H9 (cell line): ENCODE data around the gene SLC35F3. TPM values are rescaled to one million over a fixed set of nuclear protein-coding genes. Genes with fewer than 3 reads are reported as not detected.

Source experiments
- DNase-seq: peaks from one replicate; pipeline ENCODE4 v3.0.0-alpha.2; 2017
- H2AFZ ChIP-seq: one replicate; pipeline ENCODE4 v1.6.1; 2013; ENCODE audit warnings: mild to moderate bottlenecking, low read length, control low read depth, moderate library complexity
- H2AK5ac ChIP-seq: 2 replicates; pipeline ENCODE4 v1.6.1; 2013; ENCODE audit warnings: low read length, control low read depth, mixed read lengths; ENCODE audit not compliant: insufficient read length
- H2BK120ac ChIP-seq: one replicate; pipeline ENCODE4 v1.6.1; 2013; ENCODE audit warnings: low read depth, mild to moderate bottlenecking, low read length, control low read depth, inconsistent platforms; ENCODE audit not compliant: poor library complexity, severe bottlenecking
- H2BK12ac ChIP-seq: 2 replicates; pipeline ENCODE4 v1.6.1; 2013; ENCODE audit warnings: low read length, control low read depth, mixed read lengths, low read depth; ENCODE audit not compliant: insufficient read length
- H2BK15ac ChIP-seq: 2 replicates; pipeline ENCODE4 v1.6.1; 2013; ENCODE audit warnings: low read depth, low read length, control low read depth
- H2BK20ac ChIP-seq: one replicate; pipeline ENCODE4 v1.6.1; 2013; ENCODE audit warnings: low read depth, mild to moderate bottlenecking, low read length, control low read depth, inconsistent platforms; ENCODE audit not compliant: poor library complexity, severe bottlenecking
- H2BK5ac ChIP-seq: 2 replicates; pipeline ENCODE4 v1.6.1; 2013; ENCODE audit warnings: low read length, control low read depth, mixed read lengths; ENCODE audit not compliant: insufficient read length
- H3K14ac ChIP-seq: 2 replicates; pipeline ENCODE4 v1.6.1; 2013; ENCODE audit warnings: low read length, control low read depth; ENCODE audit not compliant: insufficient read depth
- H3K18ac ChIP-seq: 2 replicates; pipeline ENCODE4 v1.6.1; 2013; ENCODE audit warnings: low read depth, mild to moderate bottlenecking, mixed read lengths, low read length, control low read depth; ENCODE audit not compliant: insufficient read length
- H3K23ac ChIP-seq: 2 replicates; pipeline ENCODE4 v1.6.1; 2013; ENCODE audit warnings: low read length, control low read depth, mixed read lengths, low read depth; ENCODE audit not compliant: insufficient read length
- H3K23me2 ChIP-seq: 2 replicates; pipeline ENCODE4 v1.6.1; 2013; ENCODE audit warnings: low read depth, mild to moderate bottlenecking, mixed read lengths, low read length, control low read depth; ENCODE audit not compliant: insufficient read length, poor library complexity, severe bottlenecking
- H3K27ac ChIP-seq: 2 replicates; pipeline ENCODE4 v1.5.1; 2013; ENCODE audit warnings: low read length, control low read depth, mixed read lengths, low read depth; ENCODE audit not compliant: insufficient read length
- H3K27me3 ChIP-seq: 2 replicates; pipeline ENCODE4 v1.6.1; 2013; ENCODE audit warnings: low read length, control low read depth, inconsistent platforms; ENCODE audit not compliant: insufficient read depth
- H3K4ac ChIP-seq: 2 replicates; pipeline ENCODE4 v1.6.1; 2013; ENCODE audit warnings: low read depth, mild to moderate bottlenecking, control low read depth, inconsistent platforms, low read length, moderate library complexity
- H3K4me1 ChIP-seq: 2 replicates; pipeline ENCODE4 v1.6.1; 2013; ENCODE audit warnings: low read length, control low read depth, inconsistent platforms; ENCODE audit not compliant: insufficient read depth
- H3K4me2 ChIP-seq: 2 replicates; pipeline ENCODE4 v1.6.1; 2013; ENCODE audit warnings: low read length, control low read depth, mixed read lengths; ENCODE audit not compliant: insufficient read length, insufficient read depth
- H3K56ac ChIP-seq: 2 replicates; pipeline ENCODE4 v1.6.1; 2013; ENCODE audit warnings: low read depth, mild to moderate bottlenecking, mixed read lengths, low read length, control low read depth; ENCODE audit not compliant: insufficient read length
- H3K79me1 ChIP-seq: 2 replicates; pipeline ENCODE4 v1.6.1; 2013; ENCODE audit warnings: low read depth, mild to moderate bottlenecking, moderate library complexity, low read length, control low read depth, inconsistent platforms; ENCODE audit not compliant: insufficient read depth, poor library complexity, severe bottlenecking
- H3K79me2 ChIP-seq: 2 replicates; pipeline ENCODE4 v1.6.1; 2013; ENCODE audit warnings: low read length, control low read depth, inconsistent platforms; ENCODE audit not compliant: insufficient read depth
- H3K9ac ChIP-seq: 2 replicates; pipeline ENCODE4 v1.6.1; 2013; ENCODE audit warnings: low read length, control low read depth, mixed read lengths; ENCODE audit not compliant: insufficient read length; ENCODE audit errors: extremely low read depth
- H3K9me3 ChIP-seq: one replicate; pipeline ENCODE4 v1.6.1; 2013; ENCODE audit warnings: low read depth, low read length, inconsistent platforms; ENCODE audit not compliant: control insufficient read depth
- H3T11ph ChIP-seq: one replicate; pipeline ENCODE4 v1.6.1; 2013; ENCODE audit warnings: mild to moderate bottlenecking, low read length, control low read depth, inconsistent platforms
- H4K20me1 ChIP-seq: one replicate; pipeline ENCODE4 v1.6.1; 2013; ENCODE audit not compliant: control insufficient read depth, insufficient read length, insufficient read depth
- H4K5ac ChIP-seq: 2 replicates; pipeline ENCODE4 v1.6.1; 2013; ENCODE audit warnings: low read depth, mild to moderate bottlenecking, mixed read lengths, low read length, control low read depth; ENCODE audit not compliant: insufficient read length
- H4K8ac ChIP-seq: replicated peaks from 2 replicates; pipeline ENCODE4 v1.6.1; 2013; ENCODE audit warnings: low read length, control low read depth, mixed read lengths, low read depth; ENCODE audit not compliant: insufficient read length
- H4K91ac ChIP-seq: 2 replicates; pipeline ENCODE4 v1.6.1; 2013; ENCODE audit warnings: low read depth, mild to moderate bottlenecking, moderate library complexity, mixed read lengths, low read length, control low read depth; ENCODE audit not compliant: insufficient read length
- H3K27ac Mint-ChIP-seq, 3 experiments: 2 replicates in 2 of 3; 3 replicates in 1 of 3; pipeline ENCODE4 v1.8.0; 2020 to 2021; ENCODE audit warnings: mixed read lengths in 3 of 3, mild to moderate bottlenecking in 1 of 3, moderate library complexity in 1 of 3
- H3K27me3 Mint-ChIP-seq: 2 replicates; pipeline ENCODE4 v1.8.0; 2021; ENCODE audit warnings: low read depth, mild to moderate bottlenecking, moderate library complexity, mixed read lengths
- H3K36me3 Mint-ChIP-seq, 3 experiments: 2 replicates in 2 of 3; 3 replicates in 1 of 3; pipeline ENCODE4 v1.8.0; 2020 to 2021; ENCODE audit warnings: low read depth in 3 of 3, mixed read lengths in 3 of 3; ENCODE audit not compliant: insufficient read depth in 1 of 3
- H3K4me1 Mint-ChIP-seq, 2 experiments: 2 replicates each; pipeline ENCODE4 v1.8.0; 2020; ENCODE audit warnings: mixed read lengths in 2 of 2
- H3K4me3 Mint-ChIP-seq, 2 experiments: 2 replicates in 1 of 2; 3 replicates in 1 of 2; pipeline ENCODE4 v1.8.0; 2020 to 2021; ENCODE audit warnings: mild to moderate bottlenecking in 2 of 2, mixed read lengths in 2 of 2, moderate library complexity in 1 of 2
- H3K9me3 Mint-ChIP-seq, 2 experiments: 2 replicates in 1 of 2; 3 replicates in 1 of 2; pipeline ENCODE4 v1.8.0; 2020; ENCODE audit warnings: mild to moderate bottlenecking in 2 of 2, mixed read lengths in 2 of 2, moderate library complexity in 1 of 2
- WGBS: extraction: QIAGEN DNeasy Blood & Tissue Kit; methylation state at CpG from one replicate; pipeline ENCODE4 v1.1.7; 2013; ENCODE audit warnings: missing lambda C conversion rate, low lambda C conversion rate, mixed read lengths; ENCODE audit not compliant: insufficient read length; ENCODE audit errors: extremely low coverage; 5-methylcytosine and 5-hydroxymethylcytosine counted together
- total RNA-seq: library from RNA; stranded (reverse); gene quantifications from 2 replicates; pipeline ENCODE4 v1.2.1, GENCODE V29; 2021
- TF ChIP-seq, protein P1 (sequence below): fragments of 200-600 bp; sonication (generic); conservative IDR thresholded peaks from 3 replicates; pipeline ENCODE4 v1.8.0; 2021; ENCODE audit warnings: antibody characterized with exemption, mild to moderate bottlenecking

The SLC35F3 gene
- total RNA-seq, 1 experiment from 2014 or later = 0.81 TPM

DNA sequence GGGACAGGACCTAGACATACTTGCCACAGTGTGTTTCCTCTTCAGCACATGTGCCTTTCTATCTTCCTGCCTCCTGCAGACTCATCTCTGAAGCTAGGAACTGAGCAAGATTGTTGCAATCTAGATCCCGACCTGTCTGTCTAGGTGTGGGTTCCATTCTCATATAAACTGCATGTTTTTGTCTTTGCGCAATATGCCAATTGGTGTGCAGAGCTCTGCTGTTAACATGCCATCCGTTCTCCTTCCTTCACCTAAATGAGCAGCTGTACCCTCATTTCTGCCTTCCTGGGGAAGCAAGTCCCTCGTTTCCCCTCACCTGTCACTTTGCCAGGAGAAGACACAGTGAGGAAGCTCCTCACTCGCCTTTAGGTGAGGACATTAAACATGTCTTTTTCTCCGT lies 55.5 kb downstream of the SLC35F3 start:
- Histone ChIP-seq H2BK15ac (no peak overlapping the region), H3K23me2 (no peaks in the 10 kb centered on the region), H3K23ac (no peak overlapping the region), H3T11ph (no peak overlapping the region), H3K56ac (no peak overlapping the region), H4K5ac (no peak overlapping the region), H3K4me1 (peaks cover 2% of the 10 kb centered on the region; the same call in 1 of the 2 replicates), H2AK5ac (no peak overlapping the region), H3K18ac (no peak overlapping the region), H4K91ac (no peak overlapping the region), H3K4ac (no peak overlapping the region), H3K27ac (no peak overlapping the region), H3K4me2 (no peak overlapping the region), H4K8ac (no peak overlapping the region), H3K79me2 (no peaks in the 10 kb centered on the region), H2BK5ac (no peak overlapping the region), H4K20me1 (no peaks in the 10 kb centered on the region), H2BK20ac (no peak overlapping the region), H3K79me1 (no peaks in the 10 kb centered on the region), H3K14ac (no peak overlapping the region), H3K27me3 (no peaks in the 10 kb centered on the region; the same call in 1 of the 2 replicates), H2BK120ac (no peak overlapping the region), H2AFZ (no peak overlapping the region), H2BK12ac (no peak overlapping the region), H3K9me3 (no peaks in the 10 kb centered on the region), H3K9ac (no peak overlapping the region)
- H3K27me3 Mint-ChIP-seq = peaks cover 26% of the 10 kb centered on the region
- peaks cover 0 to 2% (median 0%) of the 10 kb centered on the region in 3 experiments; a peak in 1 of 7 replicates for H3K36me3 Mint-ChIP-seq
- H3K9me3 Mint-ChIP-seq = peaks cover 4 to 10% of the 10 kb centered on the region in 2 experiments; a peak in 4 of 5 replicates
- no peak overlapping the region for H3K4me3 Mint-ChIP-seq
- no CpG with 5 or more reads among the region's 6 CpGs for WGBS
- TF ChIP-seq, protein P1, sequence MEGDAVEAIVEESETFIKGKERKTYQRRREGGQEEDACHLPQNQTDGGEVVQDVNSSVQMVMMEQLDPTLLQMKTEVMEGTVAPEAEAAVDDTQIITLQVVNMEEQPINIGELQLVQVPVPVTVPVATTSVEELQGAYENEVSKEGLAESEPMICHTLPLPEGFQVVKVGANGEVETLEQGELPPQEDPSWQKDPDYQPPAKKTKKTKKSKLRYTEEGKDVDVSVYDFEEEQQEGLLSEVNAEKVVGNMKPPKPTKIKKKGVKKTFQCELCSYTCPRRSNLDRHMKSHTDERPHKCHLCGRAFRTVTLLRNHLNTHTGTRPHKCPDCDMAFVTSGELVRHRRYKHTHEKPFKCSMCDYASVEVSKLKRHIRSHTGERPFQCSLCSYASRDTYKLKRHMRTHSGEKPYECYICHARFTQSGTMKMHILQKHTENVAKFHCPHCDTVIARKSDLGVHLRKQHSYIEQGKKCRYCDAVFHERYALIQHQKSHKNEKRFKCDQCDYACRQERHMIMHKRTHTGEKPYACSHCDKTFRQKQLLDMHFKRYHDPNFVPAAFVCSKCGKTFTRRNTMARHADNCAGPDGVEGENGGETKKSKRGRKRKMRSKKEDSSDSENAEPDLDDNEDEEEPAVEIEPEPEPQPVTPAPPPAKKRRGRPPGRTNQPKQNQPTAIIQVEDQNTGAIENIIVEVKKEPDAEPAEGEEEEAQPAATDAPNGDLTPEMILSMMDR = no peak
- no peak overlapping the region for H3K27ac Mint-ChIP-seq
- DNase-seq = no peak
- peaks cover 6 to 7% of the 10 kb centered on the region in 2 experiments for H3K4me1 Mint-ChIP-seq
